SU-DHL-6 (cell line): Measurements from ENCODE around the gene PIGN.
A peak's percentile ranks its signal among the peaks of the same experiment; 100 is the strongest.

Source experiments
- H2AFZ ChIP-seq: fragments of 200-600 bp; sonication (generic); 2 replicates; pipeline ENCODE4 v1.6.1; 2014; ENCODE audit warnings: low read depth, mild to moderate bottlenecking, moderate library complexity, mixed read lengths, antibody characterized with exemption, low read length; ENCODE audit not compliant: severe bottlenecking
- H3F3A ChIP-seq: fragments of 200-600 bp; shearing (Covaris generic); 2 replicates; pipeline ENCODE4 v1.6.0; 2016; ENCODE audit warnings: antibody characterized with exemption, mild to moderate bottlenecking; ENCODE audit not compliant: insufficient read depth
- H3K27ac ChIP-seq: fragments of 200-600 bp; sonication (generic); 2 replicates; pipeline ENCODE4 v1.5.1; 2016; ENCODE audit warnings: low read depth, mild to moderate bottlenecking, low read length, moderate library complexity, mixed read lengths
- H3K27me3 ChIP-seq: fragments of 200-600 bp; sonication (generic), shearing (Covaris generic); 2 replicates; pipeline ENCODE4 v1.6.0; 2014; ENCODE audit warnings: mild to moderate bottlenecking, low read length
- H3K36me3 ChIP-seq: fragments of 200-600 bp; sonication (generic); 2 replicates; pipeline ENCODE4 v1.6.1; 2014; ENCODE audit warnings: mild to moderate bottlenecking, low read length, mixed read lengths
- H3K4me2 ChIP-seq: fragments of 300-600, 200-600 bp; shearing (Covaris generic), sonication (generic); 2 replicates; pipeline ENCODE4 v1.6.0; 2014; ENCODE audit warnings: low read length, low read depth, mild to moderate bottlenecking; ENCODE audit not compliant: poor library complexity, severe bottlenecking
- H3K4me3 ChIP-seq: fragments of 200-600 bp; sonication (generic); 2 replicates; pipeline ENCODE4 v1.5.1; 2014; ENCODE audit warnings: antibody characterized with exemption, low read length, mild to moderate bottlenecking, mixed read lengths; ENCODE audit not compliant: insufficient read depth, poor library complexity, severe bottlenecking
- H3K79me2 ChIP-seq: fragments of 200-600 bp; sonication (generic); 2 replicates; pipeline ENCODE4 v1.6.1; 2014; ENCODE audit warnings: mild to moderate bottlenecking, low read length, moderate library complexity; ENCODE audit not compliant: insufficient read depth
- H3K9ac ChIP-seq: fragments of 200-600 bp; sonication (generic); 2 replicates; pipeline ENCODE4 v1.7.0; 2014; ENCODE audit warnings: mild to moderate bottlenecking, low read length
- H3K9me2 ChIP-seq: fragments of 200-600 bp; sonication (generic); replicated peaks from 2 replicates; pipeline ENCODE4 v1.6.1; 2014; ENCODE audit warnings: low read length; ENCODE audit not compliant: insufficient read depth
- H3K9me3 ChIP-seq: fragments of 200-600 bp; sonication (generic); 2 replicates; pipeline ENCODE4 v1.6.1; 2014; ENCODE audit warnings: low read length, mixed read lengths; ENCODE audit not compliant: insufficient read depth
- H4K20me1 ChIP-seq: fragments of 200-600 bp; sonication (generic); 2 replicates; pipeline ENCODE4 v1.6.1; 2014; ENCODE audit warnings: low read depth, mild to moderate bottlenecking, antibody characterized with exemption, low read length, moderate library complexity, mixed read lengths
- CTCF ChIP-seq: fragments of 200-600 bp; sonication (generic); IDR thresholded peaks from one replicate; pipeline ENCODE4 v1.5.1; 2017; ENCODE audit warnings: antibody characterized with exemption, mild to moderate bottlenecking, low read length, moderate library complexity; ENCODE audit not compliant: insufficient read depth, poor library complexity, severe bottlenecking
- EZH2phosphoT487 ChIP-seq: fragments of 200-600 bp; sonication (generic), shearing (Covaris generic); conservative IDR thresholded peaks from 2 replicates; pipeline ENCODE4 v1.6.1; 2018; ENCODE audit warnings: mild to moderate bottlenecking, antibody characterized with exemption, low read length, moderate library complexity, mixed read lengths

Gene PIGN

GRCh38 chr18:62183578-62184195 is 3.2 kb downstream of the PIGN start:
- H3K27me3 ChIP-seq: no peaks in the 10 kb centered on the region
- peaks cover 11% of the 10 kb centered on the region; the same call in 1 of the 2 replicates for H3F3A ChIP-seq
- no peaks in the 10 kb centered on the region for H3K9me2 ChIP-seq
- H3K9ac ChIP-seq: no peak overlapping the region
- H3K9me3 ChIP-seq: no peaks in the 10 kb centered on the region
- peaks cover 76% of the 10 kb centered on the region for H3K79me2 ChIP-seq
- H3K4me2 ChIP-seq: peak overlapping the region; percentile 81
- no peaks in the 10 kb centered on the region for H3K36me3 ChIP-seq
- TF ChIP-seq CTCF: peak; percentile 98
- TF ChIP-seq EZH2phosphoT487: no peak
- peaks cover 9% of the 10 kb centered on the region; the same call in 1 of the 2 replicates for H4K20me1 ChIP-seq
- H2AFZ ChIP-seq: no peak overlapping the region
- no peak overlapping the region for H3K4me3 ChIP-seq
- no peak overlapping the region; the same call in 1 of the 2 replicates for H3K27ac ChIP-seq

- no peaks in the 10 kb centered on the region for H3K27me3 ChIP-seq
- no peak overlapping the region for H3K4me3 ChIP-seq
- H3K9me3 ChIP-seq: no peaks in the 10 kb centered on the region
- peaks cover 4% of the 10 kb centered on the region; the same call in 1 of the 2 replicates for H4K20me1 ChIP-seq
- no peaks in the 10 kb centered on the region for H3K9me2 ChIP-seq
- H3F3A ChIP-seq: peaks cover 11% of the 10 kb centered on the region; the same call in 1 of the 2 replicates
- no peak overlapping the region for H3K9ac ChIP-seq
- no peaks in the 10 kb centered on the region for H3K36me3 ChIP-seq
- H2AFZ ChIP-seq: no peak overlapping the region
- no peak overlapping the region for H3K27ac ChIP-seq
- TF ChIP-seq CTCF: no peak
- no peak for TF ChIP-seq EZH2phosphoT487
- no peak overlapping the region for H3K4me2 ChIP-seq
- H3K79me2 ChIP-seq: peaks cover 68% of the 10 kb centered on the region
These were observed 4.6 kb downstream of the PIGN start for GRCh38 chr18:62182220-62182619.

- no peaks in the 10 kb centered on the region for H3K36me3 ChIP-seq
- no peak overlapping the region for H3K4me3 ChIP-seq
- H3K27ac ChIP-seq: no peak overlapping the region
- TF ChIP-seq EZH2phosphoT487 (no peak), CTCF (no peak)
- peaks cover 5% of the 10 kb centered on the region; the same call in 1 of the 2 replicates for H3F3A ChIP-seq
- H4K20me1 ChIP-seq: peaks cover 4% of the 10 kb centered on the region
- no peaks in the 10 kb centered on the region for H3K27me3 ChIP-seq
- H3K79me2 ChIP-seq: peaks cover 50% of the 10 kb centered on the region
- H3K9me3 ChIP-seq: no peaks in the 10 kb centered on the region
- H3K4me2 ChIP-seq: peak overlapping the region; percentile 1
- H3K9me2 ChIP-seq: no peaks in the 10 kb centered on the region
- H3K9ac ChIP-seq: no peak overlapping the region
- H2AFZ ChIP-seq: no peak overlapping the region
These were observed 7.6 kb downstream of the PIGN start for GRCh38 chr18:62179213-62179612.
